Measurements from ENCODE around the gene EFCAB6. TPM values are rescaled to one million over a fixed set of nuclear protein-coding genes. Genes with fewer than 3 reads are reported as not detected.

EFCAB6 gene
- total RNA-seq, 1 experiment from 2014 or later, result 0.94 TPM

DNA sequence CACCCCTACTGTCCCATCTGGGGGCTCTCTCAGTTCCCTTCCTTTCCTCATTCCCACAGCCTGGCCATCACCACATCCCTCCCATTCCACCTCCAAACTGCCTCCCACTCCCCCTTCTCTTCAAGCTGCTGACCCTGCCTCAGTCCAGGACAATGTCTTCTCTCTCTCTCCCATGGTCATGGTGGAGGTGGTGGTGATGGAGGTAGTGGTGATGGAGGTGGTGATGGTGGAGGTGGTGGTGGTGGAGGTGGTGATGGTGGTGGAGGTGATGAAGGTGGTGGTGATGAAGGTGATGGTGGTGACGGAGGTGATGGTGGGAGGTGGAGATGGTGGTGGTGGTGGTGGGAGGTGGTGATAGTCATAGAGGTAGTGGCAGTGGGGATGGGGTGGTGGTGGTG, 313.2 kb downstream of the EFCAB6 start:
- ChIA-PET CTCF (no interaction called here), POLR2A (no interaction called here)
- Mint-ChIP-seq H3K27me3 (ENCODE audit: low read depth) (no peaks in the 10 kb centered on the region), H3K4me1 (no peaks in the 10 kb centered on the region), H3K36me3 (peaks cover 7% of the 10 kb centered on the region; the same call in 1 of the 2 replicates), H3K27ac (no peak overlapping the region), H3K9me3 (peaks cover 13% of the 10 kb centered on the region), H3K4me3 (no peak overlapping the region)
- ATAC-seq (no peak), DNase-seq (ENCODE audit: low spot score) (no peak)
- TF ChIP-seq, protein P1, sequence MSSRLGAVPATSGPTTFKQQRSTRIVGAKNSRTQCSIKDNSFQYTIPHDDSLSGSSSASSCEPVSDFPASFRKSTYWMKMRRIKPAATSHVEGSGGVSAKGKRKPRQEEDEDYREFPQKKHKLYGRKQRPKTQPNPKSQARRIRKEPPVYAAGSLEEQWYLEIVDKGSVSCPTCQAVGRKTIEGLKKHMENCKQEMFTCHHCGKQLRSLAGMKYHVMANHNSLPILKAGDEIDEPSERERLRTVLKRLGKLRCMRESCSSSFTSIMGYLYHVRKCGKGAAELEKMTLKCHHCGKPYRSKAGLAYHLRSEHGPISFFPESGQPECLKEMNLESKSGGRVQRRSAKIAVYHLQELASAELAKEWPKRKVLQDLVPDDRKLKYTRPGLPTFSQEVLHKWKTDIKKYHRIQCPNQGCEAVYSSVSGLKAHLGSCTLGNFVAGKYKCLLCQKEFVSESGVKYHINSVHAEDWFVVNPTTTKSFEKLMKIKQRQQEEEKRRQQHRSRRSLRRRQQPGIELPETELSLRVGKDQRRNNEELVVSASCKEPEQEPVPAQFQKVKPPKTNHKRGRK (CRISPR knock-in tag; IDR thresholded peaks at IDR 0.05; ENCODE audit: borderline replicate concordance), result no peak
- TF ChIP-seq, protein P2, sequence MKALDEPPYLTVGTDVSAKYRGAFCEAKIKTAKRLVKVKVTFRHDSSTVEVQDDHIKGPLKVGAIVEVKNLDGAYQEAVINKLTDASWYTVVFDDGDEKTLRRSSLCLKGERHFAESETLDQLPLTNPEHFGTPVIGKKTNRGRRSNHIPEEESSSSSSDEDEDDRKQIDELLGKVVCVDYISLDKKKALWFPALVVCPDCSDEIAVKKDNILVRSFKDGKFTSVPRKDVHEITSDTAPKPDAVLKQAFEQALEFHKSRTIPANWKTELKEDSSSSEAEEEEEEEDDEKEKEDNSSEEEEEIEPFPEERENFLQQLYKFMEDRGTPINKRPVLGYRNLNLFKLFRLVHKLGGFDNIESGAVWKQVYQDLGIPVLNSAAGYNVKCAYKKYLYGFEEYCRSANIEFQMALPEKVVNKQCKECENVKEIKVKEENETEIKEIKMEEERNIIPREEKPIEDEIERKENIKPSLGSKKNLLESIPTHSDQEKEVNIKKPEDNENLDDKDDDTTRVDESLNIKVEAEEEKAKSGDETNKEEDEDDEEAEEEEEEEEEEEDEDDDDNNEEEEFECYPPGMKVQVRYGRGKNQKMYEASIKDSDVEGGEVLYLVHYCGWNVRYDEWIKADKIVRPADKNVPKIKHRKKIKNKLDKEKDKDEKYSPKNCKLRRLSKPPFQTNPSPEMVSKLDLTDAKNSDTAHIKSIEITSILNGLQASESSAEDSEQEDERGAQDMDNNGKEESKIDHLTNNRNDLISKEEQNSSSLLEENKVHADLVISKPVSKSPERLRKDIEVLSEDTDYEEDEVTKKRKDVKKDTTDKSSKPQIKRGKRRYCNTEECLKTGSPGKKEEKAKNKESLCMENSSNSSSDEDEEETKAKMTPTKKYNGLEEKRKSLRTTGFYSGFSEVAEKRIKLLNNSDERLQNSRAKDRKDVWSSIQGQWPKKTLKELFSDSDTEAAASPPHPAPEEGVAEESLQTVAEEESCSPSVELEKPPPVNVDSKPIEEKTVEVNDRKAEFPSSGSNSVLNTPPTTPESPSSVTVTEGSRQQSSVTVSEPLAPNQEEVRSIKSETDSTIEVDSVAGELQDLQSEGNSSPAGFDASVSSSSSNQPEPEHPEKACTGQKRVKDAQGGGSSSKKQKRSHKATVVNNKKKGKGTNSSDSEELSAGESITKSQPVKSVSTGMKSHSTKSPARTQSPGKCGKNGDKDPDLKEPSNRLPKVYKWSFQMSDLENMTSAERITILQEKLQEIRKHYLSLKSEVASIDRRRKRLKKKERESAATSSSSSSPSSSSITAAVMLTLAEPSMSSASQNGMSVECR (CRISPR knock-in tag; IDR thresholded peaks at IDR 0.05; ENCODE audit: borderline replicate concordance), result no peak
- TF ChIP-seq, protein P3, sequence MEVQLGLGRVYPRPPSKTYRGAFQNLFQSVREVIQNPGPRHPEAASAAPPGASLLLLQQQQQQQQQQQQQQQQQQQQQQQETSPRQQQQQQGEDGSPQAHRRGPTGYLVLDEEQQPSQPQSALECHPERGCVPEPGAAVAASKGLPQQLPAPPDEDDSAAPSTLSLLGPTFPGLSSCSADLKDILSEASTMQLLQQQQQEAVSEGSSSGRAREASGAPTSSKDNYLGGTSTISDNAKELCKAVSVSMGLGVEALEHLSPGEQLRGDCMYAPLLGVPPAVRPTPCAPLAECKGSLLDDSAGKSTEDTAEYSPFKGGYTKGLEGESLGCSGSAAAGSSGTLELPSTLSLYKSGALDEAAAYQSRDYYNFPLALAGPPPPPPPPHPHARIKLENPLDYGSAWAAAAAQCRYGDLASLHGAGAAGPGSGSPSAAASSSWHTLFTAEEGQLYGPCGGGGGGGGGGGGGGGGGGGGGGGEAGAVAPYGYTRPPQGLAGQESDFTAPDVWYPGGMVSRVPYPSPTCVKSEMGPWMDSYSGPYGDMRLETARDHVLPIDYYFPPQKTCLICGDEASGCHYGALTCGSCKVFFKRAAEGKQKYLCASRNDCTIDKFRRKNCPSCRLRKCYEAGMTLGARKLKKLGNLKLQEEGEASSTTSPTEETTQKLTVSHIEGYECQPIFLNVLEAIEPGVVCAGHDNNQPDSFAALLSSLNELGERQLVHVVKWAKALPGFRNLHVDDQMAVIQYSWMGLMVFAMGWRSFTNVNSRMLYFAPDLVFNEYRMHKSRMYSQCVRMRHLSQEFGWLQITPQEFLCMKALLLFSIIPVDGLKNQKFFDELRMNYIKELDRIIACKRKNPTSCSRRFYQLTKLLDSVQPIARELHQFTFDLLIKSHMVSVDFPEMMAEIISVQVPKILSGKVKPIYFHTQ (CRISPR knock-in tag; IDR thresholded peaks at IDR 0.05), result no peak
- TF ChIP-seq, protein P4, sequence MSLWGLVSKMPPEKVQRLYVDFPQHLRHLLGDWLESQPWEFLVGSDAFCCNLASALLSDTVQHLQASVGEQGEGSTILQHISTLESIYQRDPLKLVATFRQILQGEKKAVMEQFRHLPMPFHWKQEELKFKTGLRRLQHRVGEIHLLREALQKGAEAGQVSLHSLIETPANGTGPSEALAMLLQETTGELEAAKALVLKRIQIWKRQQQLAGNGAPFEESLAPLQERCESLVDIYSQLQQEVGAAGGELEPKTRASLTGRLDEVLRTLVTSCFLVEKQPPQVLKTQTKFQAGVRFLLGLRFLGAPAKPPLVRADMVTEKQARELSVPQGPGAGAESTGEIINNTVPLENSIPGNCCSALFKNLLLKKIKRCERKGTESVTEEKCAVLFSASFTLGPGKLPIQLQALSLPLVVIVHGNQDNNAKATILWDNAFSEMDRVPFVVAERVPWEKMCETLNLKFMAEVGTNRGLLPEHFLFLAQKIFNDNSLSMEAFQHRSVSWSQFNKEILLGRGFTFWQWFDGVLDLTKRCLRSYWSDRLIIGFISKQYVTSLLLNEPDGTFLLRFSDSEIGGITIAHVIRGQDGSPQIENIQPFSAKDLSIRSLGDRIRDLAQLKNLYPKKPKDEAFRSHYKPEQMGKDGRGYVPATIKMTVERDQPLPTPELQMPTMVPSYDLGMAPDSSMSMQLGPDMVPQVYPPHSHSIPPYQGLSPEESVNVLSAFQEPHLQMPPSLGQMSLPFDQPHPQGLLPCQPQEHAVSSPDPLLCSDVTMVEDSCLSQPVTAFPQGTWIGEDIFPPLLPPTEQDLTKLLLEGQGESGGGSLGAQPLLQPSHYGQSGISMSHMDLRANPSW (CRISPR knock-in tag; conservative IDR thresholded peaks at IDR 0.05; ENCODE audit: low read depth), result no peak
- TF ChIP-seq, protein P5, sequence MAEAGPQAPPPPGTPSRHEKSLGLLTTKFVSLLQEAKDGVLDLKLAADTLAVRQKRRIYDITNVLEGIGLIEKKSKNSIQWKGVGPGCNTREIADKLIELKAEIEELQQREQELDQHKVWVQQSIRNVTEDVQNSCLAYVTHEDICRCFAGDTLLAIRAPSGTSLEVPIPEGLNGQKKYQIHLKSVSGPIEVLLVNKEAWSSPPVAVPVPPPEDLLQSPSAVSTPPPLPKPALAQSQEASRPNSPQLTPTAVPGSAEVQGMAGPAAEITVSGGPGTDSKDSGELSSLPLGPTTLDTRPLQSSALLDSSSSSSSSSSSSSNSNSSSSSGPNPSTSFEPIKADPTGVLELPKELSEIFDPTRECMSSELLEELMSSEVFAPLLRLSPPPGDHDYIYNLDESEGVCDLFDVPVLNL (CRISPR knock-in tag; IDR thresholded peaks at IDR 0.05; ENCODE audit: borderline replicate concordance, low read depth), result no peak
- no peak for TF ChIP-seq TEAD1 (CRISPR knock-in tag; IDR thresholded peaks at IDR 0.05)
- no peak for TF ChIP-seq ZNF263 (CRISPR knock-in tag; IDR thresholded peaks at IDR 0.05; ENCODE audit: low read depth)
- TF ChIP-seq NR2C2 (CRISPR knock-in tag; IDR thresholded peaks at IDR 0.05), result no peak
- no peak for TF ChIP-seq CBFB (CRISPR knock-in tag; IDR thresholded peaks at IDR 0.05; ENCODE audit: low read depth)
- TF ChIP-seq ZBTB21 (CRISPR knock-in tag; IDR thresholded peaks at IDR 0.05; ENCODE audit: borderline replicate concordance), result no peak
- no peak for TF ChIP-seq ZNF671 (CRISPR knock-in tag; IDR thresholded peaks at IDR 0.05)
- TF ChIP-seq NR3C1 (CRISPR knock-in tag; conservative IDR thresholded peaks at IDR 0.05; ENCODE audit: low read depth), result no peak
- no peak for TF ChIP-seq ZNF219 (CRISPR knock-in tag; IDR thresholded peaks at IDR 0.05; ENCODE audit: borderline replicate concordance)
- no peak for TF ChIP-seq SMAD4 (CRISPR knock-in tag; IDR thresholded peaks at IDR 0.05)
- TF ChIP-seq, protein P6, sequence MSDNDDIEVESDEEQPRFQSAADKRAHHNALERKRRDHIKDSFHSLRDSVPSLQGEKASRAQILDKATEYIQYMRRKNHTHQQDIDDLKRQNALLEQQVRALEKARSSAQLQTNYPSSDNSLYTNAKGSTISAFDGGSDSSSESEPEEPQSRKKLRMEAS (CRISPR knock-in tag; IDR thresholded peaks at IDR 0.05), result no peak
- no peak for TF ChIP-seq JAZF1 (CRISPR knock-in tag; IDR thresholded peaks at IDR 0.05)
- TF ChIP-seq, protein P7, sequence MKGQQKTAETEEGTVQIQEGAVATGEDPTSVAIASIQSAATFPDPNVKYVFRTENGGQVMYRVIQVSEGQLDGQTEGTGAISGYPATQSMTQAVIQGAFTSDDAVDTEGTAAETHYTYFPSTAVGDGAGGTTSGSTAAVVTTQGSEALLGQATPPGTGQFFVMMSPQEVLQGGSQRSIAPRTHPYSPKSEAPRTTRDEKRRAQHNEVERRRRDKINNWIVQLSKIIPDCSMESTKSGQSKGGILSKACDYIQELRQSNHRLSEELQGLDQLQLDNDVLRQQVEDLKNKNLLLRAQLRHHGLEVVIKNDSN (CRISPR knock-in tag; IDR thresholded peaks at IDR 0.05), result no peak
